ENCODE results near the gene HBS1L. TPM values are rescaled to one million over a fixed set of nuclear protein-coding genes. Genes with fewer than 3 reads are reported as not detected.

Gene HBS1L
- total RNA-seq, 2 donors from 2014 or later = 175 to 193 TPM

- H3K4me1 Mint-ChIP-seq (ENCODE audit: low read depth) = peaks cover 76% of the 10 kb centered on the region
- ATAC-seq (replicated peaks in 1 of 2) = no peak
- peak overlapping the region; percentile 0 for H3K27ac Mint-ChIP-seq
- H3K27me3 Mint-ChIP-seq (ENCODE audit: low read depth) = no peaks in the 10 kb centered on the region
- no peak for DNase-seq
- peak overlapping the region; percentile 12 to 26 for H3K4me3 Mint-ChIP-seq
- no peaks in the 10 kb centered on the region for H3K9me3 Mint-ChIP-seq
- peaks cover 8 to 11% of the 10 kb centered on the region in 2 donors for H3K36me3 Mint-ChIP-seq (ENCODE audit: insufficient read depth in 2 of 2)
These were observed 33.1 kb downstream of the HBS1L start for GRCh38 chr6:135021310-135022049.

- Mint-ChIP-seq H3K4me1 (ENCODE audit: low read depth) (peaks cover 75% of the 10 kb centered on the region), H3K9me3 (no peaks in the 10 kb centered on the region), H3K27ac (no peak overlapping the region), H3K36me3 (ENCODE audit: insufficient read depth in 2 of 2) (peaks cover 2 to 3% of the 10 kb centered on the region in 2 donors), H3K27me3 (ENCODE audit: low read depth) (no peaks in the 10 kb centered on the region), H3K4me3 (peak overlapping the region in 1 of 2 donors; percentile 3)
- no peak for ATAC-seq (replicated peaks in 1 of 2)
- no peak for DNase-seq
These were observed 35.7 kb downstream of the HBS1L start for GRCh38 chr6:135018941-135019340.

- Mint-ChIP-seq H3K27me3 (ENCODE audit: low read depth) (no peaks in the 10 kb centered on the region), H3K4me3 (no peak overlapping the region), H3K9me3 (no peaks in the 10 kb centered on the region), H3K36me3 (ENCODE audit: insufficient read depth in 2 of 2) (peaks cover 3 to 5% of the 10 kb centered on the region in 2 donors), H3K27ac (peak overlapping the region; percentile 72), H3K4me1 (ENCODE audit: low read depth) (peaks cover 80% of the 10 kb centered on the region)
- no peak for ATAC-seq (replicated peaks in 1 of 2)
- no peak for DNase-seq
These were observed 36.6 kb downstream of the HBS1L start for GRCh38 chr6:135018052-135018451.

- DNase-seq (peak; percentile 14 to 22), ATAC-seq (replicated peaks in 1 of 2) (peak; percentile 88 to 90)
- Mint-ChIP-seq H3K36me3 (ENCODE audit: insufficient read depth in 2 of 2) (peaks cover 7 to 12% of the 10 kb centered on the region in 2 donors), H3K27ac (peak overlapping the region; percentile 13), H3K27me3 (ENCODE audit: low read depth) (no peaks in the 10 kb centered on the region), H3K4me1 (ENCODE audit: low read depth) (peaks cover 55% of the 10 kb centered on the region), H3K9me3 (no peaks in the 10 kb centered on the region), H3K4me3 (peak overlapping the region; percentile 20 to 60)
These were observed 40.2 kb downstream of the HBS1L start for GRCh38 chr6:135014353-135014832.

GRCh38 chr6:135013211-135013610 lies 41.4 kb downstream of the HBS1L start:
- Mint-ChIP-seq H3K4me1 (ENCODE audit: low read depth) (peaks cover 56% of the 10 kb centered on the region), H3K27ac (peak overlapping the region; percentile 62), H3K4me3 (peak overlapping the region; percentile 33 to 64), H3K9me3 (no peaks in the 10 kb centered on the region), H3K27me3 (ENCODE audit: low read depth) (no peaks in the 10 kb centered on the region), H3K36me3 (ENCODE audit: insufficient read depth in 2 of 2) (peaks cover 6 to 15% of the 10 kb centered on the region in 2 donors)
- no peak for DNase-seq
- peak; percentile 10 to 35 for ATAC-seq (replicated peaks in 1 of 2)

- no peak for DNase-seq
- Mint-ChIP-seq H3K4me1 (ENCODE audit: low read depth) (peaks cover 56% of the 10 kb centered on the region), H3K36me3 (ENCODE audit: insufficient read depth in 2 of 2) (peaks cover 6 to 15% of the 10 kb centered on the region in 2 donors), H3K27me3 (ENCODE audit: low read depth) (no peaks in the 10 kb centered on the region), H3K27ac (peak overlapping the region; percentile 62), H3K4me3 (peak overlapping the region; percentile 33 to 64), H3K9me3 (no peaks in the 10 kb centered on the region)
- ATAC-seq (replicated peaks in 1 of 2) = no peak
These were observed 41.9 kb downstream of the HBS1L start for GRCh38 chr6:135012764-135013163.

- Mint-ChIP-seq H3K4me1 (ENCODE audit: low read depth) (peaks cover 56% of the 10 kb centered on the region), H3K27me3 (ENCODE audit: low read depth) (no peaks in the 10 kb centered on the region), H3K36me3 (ENCODE audit: insufficient read depth in 2 of 2) (peaks cover 7 to 15% of the 10 kb centered on the region in 2 donors), H3K9me3 (no peaks in the 10 kb centered on the region), H3K27ac (no peak overlapping the region), H3K4me3 (no peak overlapping the region)
- DNase-seq = no peak
- ATAC-seq (replicated peaks in 1 of 2) = no peak
These were observed 42.3 kb downstream of the HBS1L start for GRCh38 chr6:135012349-135012748.

GRCh38 chr6:135008941-135009290 lies 45.7 kb downstream of the HBS1L start:
- Mint-ChIP-seq H3K27ac (peak overlapping the region; percentile 63), H3K27me3 (ENCODE audit: low read depth) (no peaks in the 10 kb centered on the region), H3K4me1 (ENCODE audit: low read depth) (peaks cover 38% of the 10 kb centered on the region), H3K9me3 (no peaks in the 10 kb centered on the region), H3K36me3 (ENCODE audit: insufficient read depth in 2 of 2) (peaks cover 7 to 15% of the 10 kb centered on the region in 2 donors), H3K4me3 (peak overlapping the region in 1 of 2 donors; percentile 54)
- no peak for ATAC-seq (replicated peaks in 1 of 2)
- no peak for DNase-seq

- H3K4me1 Mint-ChIP-seq (ENCODE audit: low read depth) = peaks cover 34% of the 10 kb centered on the region
- DNase-seq (no peak), ATAC-seq (replicated peaks in 1 of 2) (peak; percentile 87 to 88)
- H3K36me3 Mint-ChIP-seq (ENCODE audit: insufficient read depth in 2 of 2) = peaks cover 7 to 14% of the 10 kb centered on the region in 2 donors
- peak overlapping the region; percentile 11 to 54 for H3K4me3 Mint-ChIP-seq
- no peaks in the 10 kb centered on the region for H3K9me3 Mint-ChIP-seq
- H3K27ac Mint-ChIP-seq = peak overlapping the region; percentile 63
- no peaks in the 10 kb centered on the region for H3K27me3 Mint-ChIP-seq (ENCODE audit: low read depth)
These were observed 46.3 kb downstream of the HBS1L start for GRCh38 chr6:135008072-135008940.

GRCh38 chr6:135006386-135006914 lies 48.2 kb downstream of the HBS1L start:
- H3K27me3 Mint-ChIP-seq (ENCODE audit: low read depth) = no peaks in the 10 kb centered on the region
- H3K27ac Mint-ChIP-seq = no peak overlapping the region
- H3K4me3 Mint-ChIP-seq = no peak overlapping the region
- peaks cover 4 to 7% of the 10 kb centered on the region in 2 donors for H3K36me3 Mint-ChIP-seq (ENCODE audit: insufficient read depth in 2 of 2)
- H3K9me3 Mint-ChIP-seq = no peaks in the 10 kb centered on the region
- peak in 1 of 2 donors; percentile 37 for ATAC-seq (replicated peaks in 1 of 2)
- no peak for DNase-seq
- peaks cover 28% of the 10 kb centered on the region for H3K4me1 Mint-ChIP-seq (ENCODE audit: low read depth)

GRCh38 chr6:135004399-135004798 lies 50.2 kb downstream of the HBS1L start:
- H3K27me3 Mint-ChIP-seq (ENCODE audit: low read depth) = no peaks in the 10 kb centered on the region
- no peak overlapping the region for H3K4me3 Mint-ChIP-seq
- peaks cover 6 to 8% of the 10 kb centered on the region in 2 donors for H3K36me3 Mint-ChIP-seq (ENCODE audit: insufficient read depth in 2 of 2)
- no peaks in the 10 kb centered on the region for H3K9me3 Mint-ChIP-seq
- H3K27ac Mint-ChIP-seq = no peak overlapping the region
- H3K4me1 Mint-ChIP-seq (ENCODE audit: low read depth) = peaks cover 28% of the 10 kb centered on the region
- no peak for ATAC-seq (replicated peaks in 1 of 2)
- DNase-seq = no peak

- Mint-ChIP-seq H3K36me3 (ENCODE audit: insufficient read depth in 2 of 2) (peaks cover 4 to 5% of the 10 kb centered on the region in 2 donors), H3K4me3 (peak overlapping the region in 1 of 2 donors; percentile 9), H3K9me3 (no peaks in the 10 kb centered on the region), H3K27me3 (ENCODE audit: low read depth) (no peaks in the 10 kb centered on the region), H3K27ac (no peak overlapping the region), H3K4me1 (ENCODE audit: low read depth) (peaks cover 24% of the 10 kb centered on the region)
- ATAC-seq (replicated peaks in 1 of 2) = peak; percentile 73 to 86
- no peak for DNase-seq
These were observed 51.5 kb downstream of the HBS1L start for GRCh38 chr6:135002974-135003703.

Data from activated T-cell treated with anti-CD3 and anti-CD28 coated beads, Interleukin-2, amount 50 U/mL, for 72 hours (primary cell).